H1 (cell line): ENCODE measurements around the gene KLHL1. TPM values are rescaled to one million over a fixed set of nuclear protein-coding genes. Genes with fewer than 3 reads are reported as not detected.

Experiments
- CTCF ChIA-PET: fragments of 300-600 bp; sonication (Branson Sonifier 250); formaldehyde crosslinking; loops from one replicate; lab custom pipeline; 2021; ENCODE audit not compliant: partially characterized antibody; lab: Charles Lee
- POLR2A ChIA-PET: fragments of 300-600 bp; sonication (Branson Sonifier 250); formaldehyde crosslinking; loops from one replicate; lab custom pipeline; 2021; ENCODE audit warnings: inconsistent platforms; ENCODE audit not compliant: partially characterized antibody; lab: Charles Lee
- DNase-seq, 2 experiments: peaks; one replicate each; pipeline versions ENCODE4 v3.0.0 to v3.0.0-alpha.2; 2010 to 2022; ENCODE audit warnings: low spot score in 2 of 2, low read depth in 1 of 2, mixed read lengths in 1 of 2
- FAIRE-seq: peaks from 2 replicates; lab custom pipeline; 2011; peaks lifted over from hg19 to GRCh38; lab: Jason Lieb, UNC
- H2AFZ ChIP-seq: 2 replicates; pipeline ENCODE4 v1.8.1; 2012; ENCODE audit warnings: low read length, inconsistent platforms
- H2AK5ac ChIP-seq: 2 replicates; pipeline ENCODE4 v1.6.1; 2013; ENCODE audit warnings: low read depth, low read length
- H2BK120ac ChIP-seq: replicated peaks from 2 replicates; pipeline ENCODE3; 2013; ENCODE audit warnings: low read depth, low read length, inconsistent platforms
- H2BK12ac ChIP-seq: 2 replicates; pipeline ENCODE4 v1.6.1; 2013; ENCODE audit warnings: low read depth, low read length
- H2BK15ac ChIP-seq: 2 replicates; pipeline ENCODE4 v1.6.1; 2013; ENCODE audit warnings: low read length
- H2BK20ac ChIP-seq: 2 replicates; pipeline ENCODE4 v1.6.1; 2013; ENCODE audit warnings: low read length
- H2BK5ac ChIP-seq: 2 replicates; pipeline ENCODE4 v1.6.1; 2013; ENCODE audit warnings: low read depth, low read length
- H3K14ac ChIP-seq: 2 replicates; pipeline ENCODE4 v1.6.1; 2013; ENCODE audit warnings: inconsistent platforms; ENCODE audit not compliant: insufficient read length
- H3K18ac ChIP-seq: 2 replicates; pipeline ENCODE4 v1.6.1; 2013; ENCODE audit warnings: low read length; ENCODE audit errors: extremely low read depth
- H3K23ac ChIP-seq: 2 replicates; pipeline ENCODE4 v1.6.1; 2013; ENCODE audit warnings: inconsistent platforms; ENCODE audit not compliant: insufficient read length
- H3K23me2 ChIP-seq: 2 replicates; pipeline ENCODE4 v1.6.1; 2013; ENCODE audit warnings: low read depth, low read length
- H3K27ac ChIP-seq: 2 replicates; pipeline ENCODE4 v1.6.1; 2011; ENCODE audit warnings: low read depth, low read length, inconsistent platforms
- H3K27me3 ChIP-seq, 4 experiments: replicated peaks in 1 of 4; 1 replicate in 1 of 4; 2 replicates in 3 of 4; pipeline versions ENCODE4 v1.6.1 to v1.8.1; 2011 to 2013; ENCODE audit warnings: low read length in 3 of 4, mild to moderate bottlenecking in 3 of 4, inconsistent platforms in 2 of 4, mixed read lengths in 2 of 4, moderate library complexity in 1 of 4; ENCODE audit not compliant: control insufficient read depth in 3 of 4, insufficient read depth in 3 of 4; ENCODE audit errors: extremely low read depth in 1 of 4
- H3K36me3 ChIP-seq, 4 experiments: 2 replicates each; pipeline versions ENCODE4 v1.6.1 to v1.8.1; 2011 to 2013; ENCODE audit warnings: mild to moderate bottlenecking in 4 of 4, low read length in 3 of 4, moderate library complexity in 2 of 4, control low read depth in 1 of 4, inconsistent platforms in 1 of 4; ENCODE audit not compliant: insufficient read depth in 4 of 4, control insufficient read depth in 2 of 4
- H3K4ac ChIP-seq: replicated peaks from 2 replicates; pipeline ENCODE3; 2013; ENCODE audit warnings: low read length, low read depth, mixed read lengths, inconsistent platforms; ENCODE audit not compliant: insufficient read length
- H3K4me1 ChIP-seq, 4 experiments: replicated peaks in 1 of 4; 1 replicate in 1 of 4; 2 replicates in 3 of 4; pipeline versions ENCODE4 v1.6.1 to v1.8.1; 2011 to 2013; ENCODE audit warnings: low read length in 3 of 4, inconsistent platforms in 2 of 4, mixed read lengths in 1 of 4; ENCODE audit not compliant: insufficient read depth in 4 of 4, control insufficient read depth in 3 of 4
- H3K4me2 ChIP-seq, 2 experiments: 2 replicates each; pipeline versions ENCODE4 v1.6.1 to v1.8.1; 2011 to 2013; ENCODE audit warnings: low read depth in 2 of 2, low read length in 2 of 2, control low read depth in 1 of 2, inconsistent platforms in 1 of 2, mild to moderate bottlenecking in 1 of 2; ENCODE audit not compliant: insufficient read depth in 1 of 2
- H3K4me3 ChIP-seq, 4 experiments: fragments of 200-600, 300-600 bp in 1 of 4; sonication (generic), shearing (Covaris generic), sonication (Bioruptor Twin) in 1 of 4; 2 replicates each; pipeline versions ENCODE4 v1.5.1 to v1.8.1; 2011 to 2016; ENCODE audit warnings: low read length in 4 of 4, low read depth in 3 of 4, control low read depth in 2 of 4, inconsistent platforms in 2 of 4, mild to moderate bottlenecking in 2 of 4, mixed read lengths in 1 of 4, moderate library complexity in 1 of 4; ENCODE audit not compliant: insufficient read depth in 2 of 4; ENCODE audit errors: extremely low read depth in 1 of 4
- H3K56ac ChIP-seq: replicated peaks from 2 replicates; pipeline ENCODE3; 2013; ENCODE audit warnings: low read depth, mild to moderate bottlenecking, mixed read lengths, low read length, inconsistent platforms; ENCODE audit not compliant: insufficient read length
- H3K79me1 ChIP-seq: 2 replicates; pipeline ENCODE4 v1.6.1; 2013; ENCODE audit warnings: low read depth, low read length, control low read depth
- H3K79me2 ChIP-seq, 2 experiments: 2 replicates each; pipeline versions ENCODE4 v1.6.1 to v1.8.1; 2012 to 2013; ENCODE audit warnings: low read length in 2 of 2, mild to moderate bottlenecking in 2 of 2, inconsistent platforms in 1 of 2; ENCODE audit not compliant: insufficient read depth in 2 of 2, control insufficient read depth in 1 of 2
- H3K9ac ChIP-seq, 4 experiments: replicated peaks in 1 of 4; 1 replicate in 1 of 4; 2 replicates in 3 of 4; pipeline versions ENCODE4 v1.6.1 to v1.8.1; 2011 to 2013; ENCODE audit warnings: low read depth in 3 of 4, low read length in 3 of 4, control low read depth in 2 of 4, mild to moderate bottlenecking in 2 of 4, moderate library complexity in 2 of 4, inconsistent platforms in 1 of 4; ENCODE audit errors: extremely low read depth in 1 of 4
- H3K9me3 ChIP-seq, 2 experiments: 2 replicates each; pipeline versions ENCODE4 v1.6.1 to v1.8.1; 2012 to 2013; ENCODE audit warnings: mild to moderate bottlenecking in 2 of 2, moderate library complexity in 2 of 2, control low read depth in 1 of 2, inconsistent platforms in 1 of 2, low read depth in 1 of 2, low read length in 1 of 2, mixed read lengths in 1 of 2; ENCODE audit not compliant: insufficient read depth in 2 of 2
- H4K20me1 ChIP-seq, 2 experiments: replicated peaks in 1 of 2; 2 replicates each; pipeline versions ENCODE3 to v1.8.1; 2011 to 2013; ENCODE audit warnings: inconsistent platforms in 2 of 2, low read length in 2 of 2, mild to moderate bottlenecking in 1 of 2; ENCODE audit not compliant: insufficient read depth in 2 of 2, control insufficient read depth in 1 of 2
- H4K5ac ChIP-seq: 2 replicates; pipeline ENCODE4 v1.6.1; 2013; ENCODE audit warnings: low read length, low read depth, mixed read lengths, inconsistent platforms; ENCODE audit not compliant: insufficient read length
- H4K8ac ChIP-seq: 2 replicates; pipeline ENCODE4 v1.8.0; 2013; ENCODE audit warnings: mild to moderate bottlenecking, moderate library complexity, low read length, inconsistent platforms; ENCODE audit not compliant: insufficient read depth; ENCODE audit errors: extremely low read depth
- H4K91ac ChIP-seq: replicated peaks from 2 replicates; pipeline ENCODE3; 2013; ENCODE audit warnings: low read length, mixed read lengths, inconsistent platforms; ENCODE audit not compliant: insufficient read length
- CBX5 ChIP-seq: fragments of 300-800, 300-1000 bp; sonication (generic); IDR thresholded peaks from 2 replicates; pipeline ENCODE4 v1.7.1; 2016; ENCODE audit warnings: antibody characterized with exemption, low read length, low read depth
- CHD1 ChIP-seq: IDR thresholded peaks from 2 replicates; pipeline ENCODE4 v1.6.1; 2012; ENCODE audit warnings: low read depth, low read length, improper control_type of control experiment
- CTBP2 ChIP-seq: IDR thresholded peaks from 2 replicates; pipeline ENCODE4 v1.7.0; 2011; ENCODE audit warnings: borderline replicate concordance, mild to moderate bottlenecking, moderate library complexity, mixed read lengths, low read length; ENCODE audit not compliant: insufficient read depth, insufficient read length
- EP300 ChIP-seq, 2 experiments: IDR thresholded peaks; 1 replicate in 1 of 2; 2 replicates in 1 of 2; pipeline ENCODE4 v1.6.1; 2011 to 2012; ENCODE audit warnings: low read depth in 2 of 2, low read length in 2 of 2, mild to moderate bottlenecking in 2 of 2, borderline replicate concordance in 1 of 2, inconsistent platforms in 1 of 2, moderate library complexity in 1 of 2
- HDAC6 ChIP-seq: IDR thresholded peaks from one replicate; pipeline ENCODE4 v1.7.1; 2012; ENCODE audit warnings: low read depth, mild to moderate bottlenecking, inconsistent platforms, low read length, moderate library complexity
- RNF2 ChIP-seq: fragments of 200-900, 300-1000 bp; sonication (generic); IDR thresholded peaks from 2 replicates; pipeline ENCODE4 v1.7.1; 2016; ENCODE audit warnings: borderline replicate concordance, low read depth, mild to moderate bottlenecking, antibody characterized with exemption, low read length; ENCODE audit not compliant: poor library complexity, severe bottlenecking; ENCODE audit errors: missing control alignments
- SP4 ChIP-seq: IDR thresholded peaks from 2 replicates; pipeline ENCODE4 v1.6.1; 2012; ENCODE audit warnings: low read length, inconsistent platforms
- SUZ12 ChIP-seq: fragments of 200-600 bp; sonication (generic); IDR thresholded peaks from 2 replicates; pipeline ENCODE4 v1.6.1; 2012; ENCODE audit warnings: mild to moderate bottlenecking, inconsistent platforms, low read length, moderate library complexity, mixed read lengths
- WGBS, 2 experiments: shearing (Covaris generic) in 1 of 2; methylation state at CpG; one replicate each; pipeline versions ENCODE4 v1.1.6 to v1.1.7; 2013 to 2015; ENCODE audit warnings: low lambda C conversion rate in 2 of 2, mixed read lengths in 2 of 2, inconsistent platforms in 1 of 2, low coverage in 1 of 2, missing lambda C conversion rate in 1 of 2; ENCODE audit not compliant: insufficient replicate concordance in 2 of 2, insufficient coverage in 1 of 2, insufficient read length in 1 of 2; ENCODE audit errors: extremely low coverage in 1 of 2, missing lambda C conversion rate in 1 of 2; 5-methylcytosine and 5-hydroxymethylcytosine counted together
- polyA plus RNA-seq, 7 experiments: library from polyadenylated mRNA; depleted of rRNA in 3 of 7; stranded (reverse) in 5 of 7; unstranded in 2 of 7; fragments of >200 nt in 5 of 7; fragments of 200-250 nt in 2 of 7; gene quantifications; 1 replicate in 5 of 7; 2 replicates in 1 of 7; 4 replicates in 1 of 7; pipeline versions ENCODE4 v1.2.1 to v1.2.3, GENCODE V29; 2011 to 2013; ENCODE audit warnings: missing spikeins in 2 of 7, mixed read lengths in 2 of 7
- total RNA-seq: library from RNA; stranded (reverse); fragmentation: NEBNext Ultra II Directional; extraction: Animal tissue kit (Norgen Biotek cat#: 25700); gene quantifications from 2 replicates; pipeline ENCODE4 v1.2.1, GENCODE V29; 2021

KLHL1 gene
- total and polyA plus RNA-seq, 2 of the 8 experiments (the other 6 are each of a cell fraction or from before 2014, with no cell fraction given): not detected

GRCh38 chr13:69660155-69660554, 448.1 kb downstream of the KLHL1 start:
- Histone ChIP-seq H3K4ac (no peak overlapping the region), H3K4me2 (no peak overlapping the region), H3K9me3 (peaks cover 4 to 13% of the 10 kb centered on the region in 2 experiments; a peak in 2 of 4 replicates), H3K14ac (no peak overlapping the region), H4K20me1 (no peaks in the 10 kb centered on the region), H3K4me1 (no peaks in the 10 kb centered on the region), H4K5ac (no peak overlapping the region), H2BK12ac (no peak overlapping the region), H2BK5ac (no peak overlapping the region), H3K23ac (no peak overlapping the region), H2BK20ac (no peak overlapping the region), H3K79me1 (no peaks in the 10 kb centered on the region), H2BK15ac (no peak overlapping the region), H3K36me3 (no peaks in the 10 kb centered on the region), H3K56ac (no peak overlapping the region), H3K18ac (no peak overlapping the region), H3K4me3 (no peak overlapping the region), H2BK120ac (no peak overlapping the region), H2AFZ (no peak overlapping the region), H4K8ac (no peak overlapping the region), H3K27me3 (no peaks in the 10 kb centered on the region), H3K79me2 (no peaks in the 10 kb centered on the region), H3K9ac (no peak overlapping the region), H3K23me2 (no peaks in the 10 kb centered on the region), H4K91ac (no peak overlapping the region), H2AK5ac (no peak overlapping the region), H3K27ac (no peak overlapping the region)
- CTCF ChIA-PET: no interaction called here
- POLR2A ChIA-PET: no interaction called here
- no peak for FAIRE-seq
- TF ChIP-seq CBX5 (no peak), SUZ12 (no peak), CTBP2 (no peak), CHD1 (no peak), EP300 (IDR thresholded peaks at IDR 0.05; ENCODE audit: borderline replicate concordance in 1 of 2, low read depth in 2 of 2, low read length in 2 of 2) (peak in 1 of 2 experiments; percentile 92; a peak in 1 of 3 replicates), HDAC6 (no peak), SP4 (no peak), RNF2 (no peak)
- DNase-seq: no peak
- 84% methylated on average over 6 of the region's 6 CpGs; no CpG with 5 or more reads in 1 of the 2 experiments for WGBS, 2 experiments
